C4-2B (cell line): ENCODE results near the gene BABAM2.

ENCODE experiments used
- H3K27ac ChIP-seq: fragments of 450-650 bp; 2 replicates; pipeline ENCODE4 v1.5.1; 2017
- ZFX ChIP-seq: fragments of 450-650 bp; IDR thresholded peaks from 2 replicates; pipeline ENCODE4 v1.6.1; 2017
- TF ChIP-seq, protein P1 (sequence below): fragments of 450-650 bp; conservative IDR thresholded peaks from 2 replicates; pipeline ENCODE4 v1.5.1; 2017; ENCODE audit warnings: mild to moderate bottlenecking

The BABAM2 gene

GRCh38 chr2:28089486-28089885 lies 199.0 kb downstream of the BABAM2 start:
- H3K27ac ChIP-seq: no peak overlapping the region
- TF ChIP-seq, protein P1, sequence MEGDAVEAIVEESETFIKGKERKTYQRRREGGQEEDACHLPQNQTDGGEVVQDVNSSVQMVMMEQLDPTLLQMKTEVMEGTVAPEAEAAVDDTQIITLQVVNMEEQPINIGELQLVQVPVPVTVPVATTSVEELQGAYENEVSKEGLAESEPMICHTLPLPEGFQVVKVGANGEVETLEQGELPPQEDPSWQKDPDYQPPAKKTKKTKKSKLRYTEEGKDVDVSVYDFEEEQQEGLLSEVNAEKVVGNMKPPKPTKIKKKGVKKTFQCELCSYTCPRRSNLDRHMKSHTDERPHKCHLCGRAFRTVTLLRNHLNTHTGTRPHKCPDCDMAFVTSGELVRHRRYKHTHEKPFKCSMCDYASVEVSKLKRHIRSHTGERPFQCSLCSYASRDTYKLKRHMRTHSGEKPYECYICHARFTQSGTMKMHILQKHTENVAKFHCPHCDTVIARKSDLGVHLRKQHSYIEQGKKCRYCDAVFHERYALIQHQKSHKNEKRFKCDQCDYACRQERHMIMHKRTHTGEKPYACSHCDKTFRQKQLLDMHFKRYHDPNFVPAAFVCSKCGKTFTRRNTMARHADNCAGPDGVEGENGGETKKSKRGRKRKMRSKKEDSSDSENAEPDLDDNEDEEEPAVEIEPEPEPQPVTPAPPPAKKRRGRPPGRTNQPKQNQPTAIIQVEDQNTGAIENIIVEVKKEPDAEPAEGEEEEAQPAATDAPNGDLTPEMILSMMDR: no peak
- no peak for TF ChIP-seq ZFX

- TF ChIP-seq, protein P1: no peak
- TF ChIP-seq ZFX: no peak
- no peak overlapping the region for H3K27ac ChIP-seq
Observed at GRCh38 chr2:28093308-28093707, 202.8 kb downstream of the BABAM2 start.

DNA sequence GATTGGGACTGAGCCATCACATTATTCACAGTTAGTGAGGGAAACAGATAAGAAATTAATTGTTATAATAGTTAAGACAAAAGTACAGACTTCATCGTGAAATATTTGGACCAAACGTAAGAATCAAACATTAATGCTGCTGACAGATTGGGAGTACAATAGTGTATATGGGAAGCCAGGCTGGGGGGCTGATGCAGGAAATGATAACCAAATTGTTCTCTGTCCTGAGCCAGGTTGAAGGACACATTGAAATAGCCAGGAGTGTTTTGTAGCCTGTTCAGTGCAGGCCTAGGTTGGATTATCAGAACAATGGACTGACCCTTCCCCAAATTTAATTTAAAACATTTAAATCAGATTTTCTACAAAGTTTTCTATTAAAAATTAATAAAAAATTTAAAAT lies 203.2 kb downstream of the BABAM2 start:
- TF ChIP-seq, protein P1: no peak
- TF ChIP-seq ZFX: no peak
- H3K27ac ChIP-seq: no peak overlapping the region

DNA sequence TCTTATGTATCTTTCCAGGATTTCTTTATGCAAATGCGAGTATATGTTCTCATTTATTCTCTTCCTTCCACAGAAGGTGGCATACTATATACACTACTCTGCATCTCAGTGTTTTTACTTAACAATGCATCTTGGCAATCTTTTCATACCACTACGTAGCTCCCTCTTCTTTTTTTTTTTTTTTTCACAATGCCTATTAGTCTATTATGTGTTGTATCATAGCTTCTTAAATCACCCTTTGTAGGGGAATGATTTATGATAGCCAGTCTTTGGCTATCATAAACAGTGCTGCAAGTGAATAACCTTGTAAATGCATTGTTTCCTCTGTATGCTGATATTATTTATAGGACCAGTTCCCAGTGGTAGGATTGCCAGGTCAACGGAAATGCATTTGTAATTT lies 204.2 kb downstream of the BABAM2 start:
- H3K27ac ChIP-seq: no peak overlapping the region
- TF ChIP-seq, protein P1: no peak
- no peak for TF ChIP-seq ZFX

DNA sequence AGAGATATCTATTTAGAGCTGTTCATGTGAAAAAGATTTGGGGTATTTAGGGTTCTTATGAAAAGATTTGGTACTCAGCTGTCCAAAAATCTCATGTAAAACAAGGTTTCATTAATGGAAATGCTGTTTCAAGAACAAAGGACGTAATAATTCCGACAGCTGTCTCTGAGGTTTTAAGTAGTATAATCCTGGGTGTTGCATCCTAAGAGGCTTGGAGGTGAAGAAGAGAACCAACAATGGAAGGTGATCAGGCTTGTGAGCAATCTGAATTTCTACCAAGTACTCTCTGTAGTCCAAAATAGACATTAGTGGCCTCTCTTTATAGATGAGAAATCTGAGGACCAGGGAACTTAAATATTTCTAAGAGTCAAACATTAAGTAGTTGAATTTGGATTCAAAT lies 205.1 kb downstream of the BABAM2 start:
- no peak overlapping the region for H3K27ac ChIP-seq
- no peak for TF ChIP-seq ZFX
- TF ChIP-seq, protein P1: no peak

- H3K27ac ChIP-seq: no peak overlapping the region
- TF ChIP-seq, protein P1: no peak
- no peak for TF ChIP-seq ZFX
Observed at GRCh38 chr2:28096421-28096820, 205.9 kb downstream of the BABAM2 start.

DNA sequence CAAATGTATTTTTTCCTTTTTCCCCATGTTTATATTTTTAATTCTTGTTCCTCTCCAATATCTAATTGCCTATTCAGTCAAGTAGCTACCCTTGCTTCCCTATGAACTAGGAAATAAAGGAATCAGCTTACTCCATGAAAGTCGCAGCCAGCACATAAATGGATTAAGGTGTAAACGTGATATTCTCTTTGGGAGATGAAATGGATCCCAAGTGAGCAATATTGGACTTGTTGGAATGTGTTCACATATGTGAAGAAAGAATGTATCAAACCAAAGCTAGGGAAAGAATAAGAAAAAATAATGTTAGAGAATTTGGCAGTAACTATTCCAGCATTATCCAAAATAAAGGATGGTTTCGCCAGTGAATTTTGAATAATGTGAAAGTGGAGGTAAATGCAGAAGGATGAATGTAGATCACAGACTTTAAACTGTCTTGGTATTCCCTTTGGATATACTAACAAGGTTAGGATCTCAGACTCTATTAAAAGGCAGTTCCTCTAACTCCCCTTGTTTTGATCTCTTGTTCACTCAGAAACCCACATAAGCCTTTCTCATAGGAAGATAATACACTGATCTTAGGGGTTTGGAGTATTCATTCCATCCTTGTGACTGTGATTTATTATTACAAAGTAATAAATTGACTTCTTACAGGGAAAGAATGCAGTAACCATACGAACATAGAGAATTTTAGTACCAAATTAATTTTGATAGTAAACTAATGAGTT lies 208.1 kb downstream of the BABAM2 start:
- TF ChIP-seq, protein P1: no peak
- no peak for TF ChIP-seq ZFX

More for the DNA sequence above, 208.1 kb downstream of the BABAM2 start:
- H3K27ac ChIP-seq: no peak overlapping the region
